ENCODE results near the gene MPHOSPH6. TPM values are rescaled to one million over a fixed set of nuclear protein-coding genes. Genes with fewer than 3 reads are reported as not detected.

The MPHOSPH6 gene, protein sequence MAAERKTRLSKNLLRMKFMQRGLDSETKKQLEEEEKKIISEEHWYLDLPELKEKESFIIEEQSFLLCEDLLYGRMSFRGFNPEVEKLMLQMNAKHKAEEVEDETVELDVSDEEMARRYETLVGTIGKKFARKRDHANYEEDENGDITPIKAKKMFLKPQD
- total RNA-seq, result 10 to 100 TPM; 14.1 to 47.3 TPM

DNA sequence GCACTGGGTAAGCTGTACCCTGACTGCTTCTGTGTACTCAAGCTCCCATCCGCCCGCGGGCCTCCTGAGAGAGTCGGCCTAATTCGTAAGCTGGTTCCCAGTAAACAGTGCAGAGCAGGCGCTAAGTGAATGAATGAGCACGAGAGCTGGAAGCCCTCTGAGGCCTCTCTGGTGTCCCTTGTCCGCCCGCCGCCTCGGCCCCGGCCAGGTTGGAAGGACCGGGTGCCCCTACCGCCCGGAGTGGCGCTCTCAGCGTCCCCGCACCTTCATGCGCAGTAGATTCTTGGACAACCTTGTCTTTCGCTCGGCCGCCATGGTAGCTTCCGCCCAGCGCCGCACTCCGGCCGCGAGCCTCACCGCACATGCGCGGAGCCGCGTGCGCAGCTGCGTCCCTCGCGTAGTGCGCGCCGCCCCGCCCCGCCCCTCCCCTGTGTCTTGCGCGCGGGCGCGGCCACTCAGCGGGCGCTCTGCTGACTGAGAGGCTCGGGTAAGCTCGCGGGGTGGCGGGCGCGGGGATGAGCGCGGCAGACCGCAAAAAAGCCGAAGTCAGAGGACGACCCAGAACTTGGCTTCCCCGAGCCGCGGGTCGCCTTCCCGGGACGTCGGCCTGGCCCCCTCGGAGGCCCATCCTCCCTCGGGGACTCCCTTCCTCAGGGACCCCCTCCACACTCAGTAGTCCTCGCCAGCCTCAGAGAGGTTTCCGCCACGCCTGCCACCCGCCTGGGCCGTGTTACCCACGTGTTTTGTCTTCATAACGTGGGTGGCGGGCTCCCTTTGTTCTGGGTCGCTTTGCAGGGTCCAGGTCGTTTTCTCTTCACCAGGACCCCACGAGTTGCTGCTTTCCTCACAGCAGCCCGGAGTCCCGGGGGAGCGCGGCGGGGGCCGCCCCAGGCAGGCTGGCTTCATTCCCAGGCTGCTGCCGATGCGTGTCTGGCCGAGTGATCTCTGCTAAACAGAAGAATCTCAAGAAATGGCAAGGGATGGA is at the start of gene MPHOSPH6:
MPHOSPH6 (minus strand) TSS at position 364 of the 985 bp plus-strand sequence; CDS start at position 315, 49 bp downstream.

Small RNA genes within 50 kb of the gene (small RNA-seq; reads per million reads assigned to genes)
- 0 reads per million in 2 donors for gene RN7SKP190

Other genes with a start within 250 kb of the MPHOSPH6 start
- gene SDR42E1, start 158.8 kb downstream of the MPHOSPH6 start, total RNA-seq, result under 1 TPM in 1 of 2 donors, not detected in 1; under 0.01 TPM
- gene HSD17B2, start 135.0 kb downstream of the MPHOSPH6 start, total RNA-seq, result not detected